Activated CD4-positive, alpha-beta T cell treated with anti-CD3 and anti-CD28 coated beads, Interleukin-2, amount 10 ng/mL, durations not matched to agents 7 days and 5 days (primary cell): ENCODE data around the gene UGT3A1. TPM values are rescaled to one million over a fixed set of nuclear protein-coding genes. Genes with fewer than 3 reads are reported as not detected.

Experiments
- CTCF ChIA-PET: fragments of 350-600 bp; sonication (Branson Sonifier 250); formaldehyde crosslinking; loops from one replicate; lab custom pipeline; 2021; ENCODE audit warnings: antibody characterized with exemption; lab: Charles Lee
- POLR2A ChIA-PET: fragments of 350-600 bp; sonication (Branson Sonifier 250); formaldehyde crosslinking; loops from one replicate; lab custom pipeline; 2021; ENCODE audit warnings: antibody characterized with exemption; lab: Charles Lee
- DNase-seq: peaks from one replicate; pipeline ENCODE4 v3.0.0-alpha.2; 2020
- H3K27ac Mint-ChIP-seq: one replicate; pipeline ENCODE4 v1.8.0; 2021; ENCODE audit warnings: mild to moderate bottlenecking, moderate library complexity, mixed read lengths
- H3K27me3 Mint-ChIP-seq: one replicate; pipeline ENCODE4 v1.8.0; 2021; ENCODE audit warnings: mixed read lengths
- H3K36me3 Mint-ChIP-seq: one replicate; pipeline ENCODE4 v1.8.0; 2021; ENCODE audit warnings: low read depth, mixed read lengths
- H3K4me1 Mint-ChIP-seq: one replicate; pipeline ENCODE4 v1.8.0; 2021; ENCODE audit warnings: mixed read lengths
- H3K4me3 Mint-ChIP-seq: one replicate; pipeline ENCODE4 v1.8.0; 2021; ENCODE audit warnings: mild to moderate bottlenecking, moderate library complexity, mixed read lengths
- H3K9me3 Mint-ChIP-seq: one replicate; pipeline ENCODE4 v1.8.0; 2021; ENCODE audit warnings: mixed read lengths
- total RNA-seq, 2 experiments: library from RNA; stranded (reverse); gene quantifications; one replicate each; pipeline ENCODE4 v1.2.3, GENCODE V29; 2021

Gene UGT3A1
- total RNA-seq, 2 experiments from 2014 or later = not detected

DNA sequence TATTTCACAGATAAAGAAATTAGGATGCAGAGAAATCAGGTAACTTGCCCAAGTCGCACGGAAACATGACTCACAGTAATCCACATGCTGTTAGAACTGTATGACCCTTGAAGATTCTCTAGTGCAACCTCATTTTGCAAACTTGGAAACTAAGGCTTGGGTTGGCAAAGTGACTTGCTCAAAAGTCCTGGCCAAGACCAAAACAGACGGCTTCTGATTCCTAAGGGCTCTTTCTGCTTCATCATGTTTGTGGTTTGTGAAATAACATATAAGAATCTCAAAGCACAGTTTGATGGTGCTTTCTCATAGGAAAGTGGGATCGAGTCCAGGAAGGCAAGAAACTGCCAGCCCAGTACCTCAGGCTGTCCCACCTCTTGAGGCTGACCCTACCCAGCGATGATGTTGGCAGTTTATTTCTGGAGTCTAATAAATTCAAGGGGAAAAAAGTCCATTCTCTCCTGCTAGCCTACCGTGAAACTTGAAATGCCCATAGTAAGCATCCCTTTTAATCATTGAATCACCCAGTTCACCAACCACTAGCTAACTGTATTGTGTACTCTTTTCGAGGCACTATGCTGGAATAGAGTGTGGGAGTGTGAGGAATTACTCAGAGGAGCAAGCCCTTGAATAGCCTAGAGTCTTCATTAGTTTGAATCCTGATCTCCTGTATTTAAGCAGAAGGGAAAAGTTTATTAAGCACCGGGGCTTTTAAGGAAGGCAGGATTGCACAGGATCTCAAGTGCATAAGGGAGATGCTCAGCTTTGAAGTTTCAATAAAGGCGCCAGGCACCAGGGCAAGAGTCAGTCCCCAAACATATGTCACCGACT, 66.9 kb downstream of the UGT3A1 start:
- CTCF ChIA-PET = interaction anchor here (0.8 to 4.1 kb wide), 23 partner anchors 12 to 488 kb away, joined by 3 to 44 read pairs (median 5); partner anchors contain the start of gene SPEF2
- peaks cover 10% of the 10 kb centered on the region for H3K9me3 Mint-ChIP-seq

DNA sequence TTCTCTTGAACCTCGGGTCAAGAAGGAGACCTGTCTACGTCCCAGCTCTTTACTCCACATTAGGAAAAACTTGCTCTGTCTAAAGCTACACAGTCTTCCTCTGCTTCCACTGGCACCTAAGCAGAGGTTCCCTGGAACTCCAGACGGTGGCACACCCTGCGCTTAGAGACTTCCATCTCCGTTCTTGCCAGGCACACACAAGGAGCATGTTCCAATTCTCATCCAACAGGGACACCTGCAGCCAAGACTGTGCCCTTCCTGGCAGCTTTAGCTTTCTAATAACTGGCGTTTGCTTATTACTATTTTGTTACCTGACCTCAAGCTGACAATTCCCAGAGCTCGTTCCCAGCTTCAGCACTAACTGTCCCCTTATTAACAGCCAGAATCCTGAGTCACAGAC, 68.7 kb downstream of the UGT3A1 start:
- Mint-ChIP-seq H3K4me3 (no peak overlapping the region), H3K9me3 (peaks cover 20% of the 10 kb centered on the region), H3K4me1 (peaks cover 54% of the 10 kb centered on the region), H3K27me3 (peaks cover under 1% of the 10 kb centered on the region), H3K27ac (no peak overlapping the region), H3K36me3 (peaks cover 11% of the 10 kb centered on the region)
- POLR2A ChIA-PET = no interaction called here
- DNase-seq = no peak
- CTCF ChIA-PET = interaction anchor here (0.6 to 1.6 kb wide), 6 partner anchors 10 to 323 kb away, joined by 3 to 6 read pairs (median 3); no protein-coding TSS in a partner anchor

More for the DNA sequence above, 66.9 kb downstream of the UGT3A1 start:
- peaks cover 3% of the 10 kb centered on the region for H3K27me3 Mint-ChIP-seq
- peak overlapping the region; percentile 60 for H3K4me3 Mint-ChIP-seq
- POLR2A ChIA-PET = interaction anchor here (0.6 to 1.0 kb wide), 2 partner anchors 70 to 72 kb away, joined by 3 to 6 read pairs; no protein-coding TSS in a partner anchor
- peak overlapping the region; percentile 74 for H3K27ac Mint-ChIP-seq
- peaks cover 43% of the 10 kb centered on the region for H3K4me1 Mint-ChIP-seq
- peaks cover 8% of the 10 kb centered on the region for H3K36me3 Mint-ChIP-seq
- no peak for DNase-seq

DNA sequence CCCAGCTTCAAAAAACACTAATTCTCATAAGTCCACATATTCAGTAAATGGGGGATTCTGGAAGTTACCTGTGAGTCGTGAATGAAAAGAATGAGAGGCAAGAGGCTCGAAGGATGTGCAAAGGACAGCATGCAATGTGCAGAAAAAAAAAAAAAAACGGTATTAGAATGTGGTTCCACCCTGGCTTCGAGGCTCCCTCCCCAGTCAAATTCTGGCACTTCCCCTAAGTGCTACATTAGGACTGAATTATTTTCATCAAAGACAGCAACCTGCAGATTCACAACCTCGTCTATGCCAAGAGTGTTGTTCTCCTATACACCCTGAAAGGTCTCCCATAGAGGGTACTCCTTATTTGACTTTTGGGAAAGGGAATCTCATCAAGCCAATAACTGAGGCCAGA, 69.3 kb downstream of the UGT3A1 start:
- Mint-ChIP-seq H3K27me3 (no peaks in the 10 kb centered on the region), H3K36me3 (peaks cover 11% of the 10 kb centered on the region), H3K27ac (no peak overlapping the region), H3K9me3 (peaks cover 20% of the 10 kb centered on the region), H3K4me1 (peaks cover 54% of the 10 kb centered on the region), H3K4me3 (no peak overlapping the region)
- DNase-seq = no peak
- ChIA-PET CTCF (interaction anchor here (0.6 to 1.6 kb wide), 6 partner anchors 9 to 323 kb away, joined by 3 to 6 read pairs (median 3); no protein-coding TSS in a partner anchor), POLR2A (no interaction called here)

DNA sequence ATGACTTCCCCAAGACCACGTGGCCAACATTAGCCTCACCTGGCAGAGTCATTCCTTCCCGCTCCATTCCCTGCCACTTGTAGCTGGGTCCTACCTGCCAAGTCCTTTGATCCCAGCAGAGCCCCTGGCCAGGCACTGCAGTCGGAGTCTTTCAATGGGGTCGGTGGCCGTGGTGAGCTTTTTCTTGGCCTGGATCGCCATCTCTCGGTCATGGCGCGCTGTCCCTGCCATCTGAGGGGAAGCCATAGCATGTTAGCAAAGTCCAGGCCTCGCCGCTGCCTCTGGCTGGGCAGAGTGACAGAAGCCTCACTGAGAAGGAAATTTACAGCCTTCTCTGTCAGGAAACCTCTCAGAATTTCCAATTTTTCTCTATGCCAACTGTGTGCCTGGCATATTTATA, 70.3 kb downstream of the UGT3A1 start:
- Mint-ChIP-seq H3K4me3 (no peak overlapping the region), H3K9me3 (peaks cover 22% of the 10 kb centered on the region), H3K4me1 (peaks cover 48% of the 10 kb centered on the region), H3K27ac (no peak overlapping the region), H3K36me3 (peaks cover 15% of the 10 kb centered on the region), H3K27me3 (no peaks in the 10 kb centered on the region)
- CTCF ChIA-PET = interaction anchor here (1.6 kb wide), 1 partner anchor 144 kb away, joined by 6 read pairs; no protein-coding TSS in a partner anchor
- POLR2A ChIA-PET = interaction anchor here (0.6 kb wide), 1 partner anchor 90 kb away, joined by 4 read pairs; no protein-coding TSS in a partner anchor
- no peak for DNase-seq

DNA sequence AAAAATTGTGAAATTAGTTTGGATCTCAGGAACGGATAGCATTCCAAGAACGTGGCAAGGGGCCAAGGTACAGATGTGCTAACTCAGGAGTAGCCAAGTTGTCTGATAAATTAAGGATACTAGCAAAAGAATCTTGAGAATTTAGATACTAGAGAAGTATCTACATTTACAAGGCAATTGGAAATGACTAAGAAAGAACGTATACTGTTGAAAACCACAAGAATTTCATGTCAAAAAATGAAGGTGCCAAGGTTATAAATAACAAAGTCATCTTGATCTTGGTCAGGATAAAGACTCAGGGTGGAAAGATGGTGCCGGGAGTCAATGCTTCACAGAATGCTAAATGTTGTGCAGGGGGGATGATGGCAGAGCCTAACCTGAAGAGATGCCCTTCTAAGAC, 72.0 kb downstream of the UGT3A1 start:
- POLR2A ChIA-PET = no interaction called here
- Mint-ChIP-seq H3K4me3 (no peak overlapping the region), H3K9me3 (peaks cover 33% of the 10 kb centered on the region), H3K4me1 (peaks cover 34% of the 10 kb centered on the region), H3K27ac (no peak overlapping the region), H3K27me3 (no peaks in the 10 kb centered on the region), H3K36me3 (peaks cover 25% of the 10 kb centered on the region)
- CTCF ChIA-PET = interaction anchor here (1.0 to 1.2 kb wide), 3 partner anchors 25 to 268 kb away, joined by 3 to 6 read pairs (median 3); no protein-coding TSS in a partner anchor
- DNase-seq = no peak

DNA sequence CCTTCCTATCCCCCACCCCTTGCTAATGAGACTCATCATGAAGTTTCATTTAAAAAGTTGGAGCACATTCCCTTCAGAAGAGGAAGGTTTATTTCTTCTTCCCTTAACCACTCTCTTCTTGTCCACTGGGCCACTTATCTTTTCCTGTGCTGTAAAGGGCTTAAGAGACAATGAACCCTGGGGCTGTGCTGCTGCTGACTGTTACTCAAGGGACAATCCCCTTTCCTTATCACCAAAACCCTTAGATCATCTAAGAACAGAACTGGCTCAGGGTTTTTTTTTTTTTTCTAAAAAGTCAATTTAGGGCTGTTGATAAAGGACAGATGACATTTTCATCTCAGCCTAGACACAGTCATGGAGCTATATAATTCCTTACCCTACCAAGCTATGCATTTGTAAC, 82.4 kb downstream of the UGT3A1 start:
- H3K27me3 Mint-ChIP-seq = no peaks in the 10 kb centered on the region
- no peak overlapping the region for H3K4me3 Mint-ChIP-seq
- H3K27ac Mint-ChIP-seq = no peak overlapping the region
- POLR2A ChIA-PET = no interaction called here
- peaks cover 43% of the 10 kb centered on the region for H3K9me3 Mint-ChIP-seq
- DNase-seq = no peak
- CTCF ChIA-PET = interaction anchor here (0.6 to 1.7 kb wide), 3 partner anchors 10 to 760 kb away, joined by 3 to 5 read pairs (median 4); no protein-coding TSS in a partner anchor
- peaks cover 42% of the 10 kb centered on the region for H3K4me1 Mint-ChIP-seq
- H3K36me3 Mint-ChIP-seq = peaks cover 42% of the 10 kb centered on the region

DNA sequence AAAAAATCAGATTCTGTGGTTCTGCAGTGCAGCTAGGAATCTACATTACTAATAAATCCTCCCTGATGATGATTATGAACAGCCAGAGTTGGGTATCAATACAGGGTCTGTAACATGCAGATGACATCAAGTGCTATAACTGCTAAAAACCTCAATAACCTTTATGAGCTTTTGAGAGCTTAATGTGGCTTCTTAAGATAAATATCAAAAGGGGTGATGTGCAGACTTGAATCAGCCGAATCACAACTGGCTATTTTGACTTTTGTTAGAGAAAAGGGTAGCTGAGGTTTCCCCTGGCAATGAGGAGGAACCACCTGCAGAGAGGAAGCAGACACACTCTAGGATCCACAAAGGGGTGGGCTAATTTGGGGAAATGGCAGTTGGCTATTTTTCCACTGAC, 83.0 kb downstream of the UGT3A1 start:
- peaks cover 40% of the 10 kb centered on the region for H3K9me3 Mint-ChIP-seq
- no peak overlapping the region for H3K27ac Mint-ChIP-seq
- CTCF ChIA-PET = interaction anchor here (0.9 to 1.7 kb wide), 5 partner anchors 9 to 86 kb away, joined by 3 to 5 read pairs (median 3); no protein-coding TSS in a partner anchor
- POLR2A ChIA-PET = no interaction called here
- no peak overlapping the region for H3K4me3 Mint-ChIP-seq
- no peaks in the 10 kb centered on the region for H3K27me3 Mint-ChIP-seq
- DNase-seq = no peak
- H3K4me1 Mint-ChIP-seq = peaks cover 47% of the 10 kb centered on the region
- peaks cover 43% of the 10 kb centered on the region for H3K36me3 Mint-ChIP-seq

DNA sequence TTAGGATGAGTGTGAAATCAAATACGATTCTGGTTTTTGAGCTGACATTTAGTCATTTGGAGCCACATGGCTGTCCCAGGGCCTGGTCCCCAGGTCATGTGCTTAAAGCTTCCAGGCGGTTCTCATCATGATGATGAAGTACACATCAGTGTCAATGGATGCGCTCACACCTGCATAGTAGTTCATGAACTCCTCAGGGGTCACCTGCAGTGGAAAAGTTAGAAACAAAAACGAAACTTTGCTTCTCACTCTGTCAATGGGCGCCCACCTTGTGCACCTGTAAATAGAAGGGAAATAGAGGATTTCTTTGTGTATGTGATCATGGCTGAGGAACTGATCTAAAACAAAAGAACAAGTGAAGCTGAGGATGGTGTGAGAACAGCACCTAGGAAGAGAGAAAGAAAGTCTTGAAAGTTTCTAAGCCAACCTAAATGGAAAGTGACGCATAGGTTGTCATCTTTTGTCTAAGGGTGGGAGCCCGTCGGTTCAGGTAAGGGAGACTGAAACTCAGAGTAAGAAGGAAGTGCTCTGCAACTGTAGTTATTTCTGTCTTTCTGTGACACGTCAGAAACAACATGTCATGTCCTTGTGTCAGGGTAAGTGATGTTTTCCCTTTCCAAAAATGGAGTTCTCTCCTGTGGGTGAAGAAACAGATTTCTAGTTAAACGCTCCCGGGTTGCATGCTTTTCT, 86.6 kb downstream of the UGT3A1 start:
- Mint-ChIP-seq H3K36me3 (peaks cover 23% of the 10 kb centered on the region), H3K4me1 (peaks cover 77% of the 10 kb centered on the region), H3K27me3 (no peaks in the 10 kb centered on the region), H3K9me3 (peaks cover 18% of the 10 kb centered on the region), H3K4me3 (no peak overlapping the region), H3K27ac (peak overlapping the region; percentile 85)
- ChIA-PET CTCF (interaction anchor here (0.9 to 1.7 kb wide), 5 partner anchors 11 to 110 kb away, joined by 3 read pairs; no protein-coding TSS in a partner anchor), POLR2A (interaction anchor here (0.6 kb wide), 1 partner anchor 51 kb away, joined by 4 read pairs; no protein-coding TSS in a partner anchor)
- DNase-seq = no peak

DNA sequence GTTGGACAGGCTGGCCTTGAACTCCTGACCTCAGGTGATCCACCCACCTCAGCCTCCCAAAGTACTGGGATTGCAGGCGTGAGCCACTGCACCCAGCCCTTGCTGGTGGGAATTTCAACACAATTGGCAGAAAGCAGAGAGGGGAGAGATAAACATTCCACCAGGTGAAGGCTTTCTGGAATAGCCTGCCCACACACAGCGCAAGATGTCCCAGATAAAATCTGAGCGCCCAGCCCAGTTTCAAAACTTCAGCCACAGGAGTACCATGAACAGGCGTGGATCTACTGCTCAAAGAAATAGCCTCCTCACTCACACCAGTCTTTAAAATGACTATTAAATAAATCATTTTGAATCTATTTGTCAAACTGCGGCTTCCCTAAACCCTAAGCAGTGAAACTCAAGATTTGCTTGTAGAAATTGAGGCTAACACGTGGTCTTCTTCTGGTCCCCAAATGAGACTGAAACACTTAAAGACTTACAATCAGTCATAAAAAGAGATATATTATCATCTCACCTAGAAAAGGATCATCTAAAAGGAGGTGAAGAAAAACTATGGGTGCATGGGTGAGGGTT, 87.5 kb downstream of the UGT3A1 start:
- Mint-ChIP-seq H3K4me3 (no peak overlapping the region), H3K27me3 (no peaks in the 10 kb centered on the region), H3K36me3 (peaks cover 18% of the 10 kb centered on the region), H3K9me3 (peaks cover 18% of the 10 kb centered on the region), H3K4me1 (peaks cover 81% of the 10 kb centered on the region), H3K27ac (peak overlapping the region; percentile 85)
- CTCF ChIA-PET = interaction anchor here (0.8 to 1.7 kb wide), 4 partner anchors 10 to 110 kb away, joined by 3 read pairs; no protein-coding TSS in a partner anchor
- DNase-seq = no peak
- POLR2A ChIA-PET = no interaction called here

DNA sequence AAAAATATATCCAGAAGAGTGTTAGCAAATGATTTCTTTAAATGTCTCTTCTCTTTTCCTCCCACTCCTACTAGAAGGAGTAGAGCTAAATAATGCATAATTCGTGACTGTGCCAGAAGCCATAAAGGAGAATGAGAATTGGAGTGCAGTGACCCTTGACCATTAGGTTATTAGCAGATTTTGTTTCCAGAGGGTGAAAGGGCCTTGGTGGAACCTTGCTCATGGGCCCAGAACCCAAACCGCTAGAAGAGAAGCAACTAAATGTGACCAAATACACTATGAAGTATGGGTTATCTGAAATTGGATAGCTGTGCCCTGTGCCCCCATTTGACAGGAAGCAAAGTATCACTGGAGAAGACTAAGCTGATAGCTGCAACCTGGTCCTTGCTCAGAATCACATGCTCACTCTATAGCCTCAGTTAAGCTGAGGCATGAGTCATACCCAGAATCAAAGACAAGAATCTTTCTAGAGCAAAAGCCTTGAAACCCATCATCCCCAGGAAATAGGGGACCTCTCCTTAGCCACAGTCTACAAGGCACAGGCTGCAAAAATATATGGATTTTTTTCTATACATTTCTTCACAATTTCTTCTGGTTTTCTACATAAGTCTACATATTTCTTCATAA, 89.0 kb downstream of the UGT3A1 start:
- CTCF ChIA-PET = interaction anchor here (1.0 to 1.5 kb wide), 6 partner anchors 9 to 123 kb away, joined by 3 to 4 read pairs (median 3); no protein-coding TSS in a partner anchor
- peak overlapping the region; percentile 36 for H3K27ac Mint-ChIP-seq
- H3K27me3 Mint-ChIP-seq = no peaks in the 10 kb centered on the region
- DNase-seq = peak; percentile 65
- H3K4me1 Mint-ChIP-seq = peaks cover 76% of the 10 kb centered on the region
- POLR2A ChIA-PET = interaction anchor here (0.6 to 0.9 kb wide), 3 partner anchors 20 to 40 kb away, joined by 3 read pairs; no protein-coding TSS in a partner anchor
- peaks cover 18% of the 10 kb centered on the region for H3K36me3 Mint-ChIP-seq
- H3K9me3 Mint-ChIP-seq = peaks cover 18% of the 10 kb centered on the region
- no peak overlapping the region for H3K4me3 Mint-ChIP-seq
